ENCODE data around the gene WBP2NL.

- TF ChIP-seq SP1 (IDR thresholded peaks at IDR 0.05) (no peak), SUZ12 (IDR thresholded peaks at IDR 0.05) (no peak), ARNT (IDR thresholded peaks at IDR 0.05) (no peak), HDGF (IDR thresholded peaks at IDR 0.05; ENCODE audit: borderline replicate concordance) (no peak)
Observed at GRCh38 chr22:41996826-41997225, 1.8 kb upstream of the WBP2NL start.
